ELR (cell line): Measurements from ENCODE around the gene SGCD.
"Not testable (repeated sequence)": the region's sequence is repeated elsewhere in the genome, so short reads cannot be mapped to it uniquely, and the experiment has no call there.

ENCODE experiments used
- DNase-seq: peaks from one replicate; pipeline ENCODE4 v3.0.0-alpha.2; 2015; ENCODE audit warnings: low read depth

The SGCD gene

GRCh38 chr5:156628421-156628820, 301.5 kb downstream of the SGCD start:
- DNase-seq = no peak

DNA sequence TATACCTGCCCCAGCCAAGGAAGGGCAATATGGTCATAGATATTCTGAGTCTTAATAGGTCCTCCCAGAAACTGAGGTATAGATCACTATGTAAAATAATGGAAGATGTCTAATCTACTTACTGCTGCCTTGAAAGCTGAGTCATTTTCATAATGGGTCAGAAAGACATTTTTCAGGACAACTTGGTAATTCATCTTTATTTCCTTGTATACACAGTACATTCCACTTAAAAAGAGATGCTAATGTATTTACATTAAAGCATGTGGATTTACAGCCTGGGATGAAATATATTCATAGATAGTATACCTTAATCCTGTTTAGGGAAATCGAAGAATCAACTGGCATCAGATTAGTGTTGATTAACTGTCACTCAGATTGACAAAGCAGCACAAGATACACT, 304.0 kb downstream of the SGCD start:
- DNase-seq = no peak

DNA sequence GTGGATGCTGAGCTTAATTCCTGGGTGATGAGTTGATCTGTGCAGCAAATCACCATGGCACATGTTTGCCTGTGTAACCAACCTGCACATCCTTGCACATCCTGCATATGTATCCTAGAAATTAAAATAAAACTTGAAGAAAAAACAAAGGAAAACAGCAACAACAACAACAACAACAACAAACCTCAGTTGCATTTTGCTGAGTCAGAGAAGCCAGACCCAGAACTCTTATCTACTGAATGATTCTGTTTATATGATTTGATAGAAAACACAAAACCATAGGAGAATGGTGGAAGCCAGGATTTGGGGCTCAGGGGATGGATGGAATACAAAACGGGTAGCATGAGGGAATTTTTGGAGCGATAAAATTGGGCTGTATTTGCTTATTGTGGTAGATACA, 307.3 kb downstream of the SGCD start:
- DNase-seq = no peak

GRCh38 chr5:156640691-156641241, 313.8 kb downstream of the SGCD start:
- no peak for DNase-seq

- no peak for DNase-seq
Observed at GRCh38 chr5:156641686-156642085, 314.7 kb downstream of the SGCD start.

DNA sequence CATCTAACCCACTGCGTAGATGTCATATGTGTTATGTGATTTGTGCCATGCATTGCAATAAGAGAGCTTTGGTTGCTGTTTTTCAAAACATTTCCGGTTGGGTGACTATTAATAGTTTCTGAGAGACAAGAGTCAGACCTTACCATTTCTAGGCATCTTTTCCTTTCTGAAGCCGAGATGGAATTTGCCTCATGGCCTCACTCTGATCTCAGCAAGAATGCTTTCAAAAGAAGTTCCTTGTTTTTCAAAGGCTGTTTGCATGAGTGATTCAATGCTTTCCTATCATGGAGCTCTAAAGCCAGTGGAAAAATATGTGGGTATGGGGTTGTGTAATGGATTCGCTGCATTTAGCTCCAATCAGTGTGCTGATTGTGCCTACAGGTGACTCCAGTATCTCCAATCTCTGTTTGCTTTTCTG, 320.1 kb downstream of the SGCD start:
- no peak for DNase-seq

DNA sequence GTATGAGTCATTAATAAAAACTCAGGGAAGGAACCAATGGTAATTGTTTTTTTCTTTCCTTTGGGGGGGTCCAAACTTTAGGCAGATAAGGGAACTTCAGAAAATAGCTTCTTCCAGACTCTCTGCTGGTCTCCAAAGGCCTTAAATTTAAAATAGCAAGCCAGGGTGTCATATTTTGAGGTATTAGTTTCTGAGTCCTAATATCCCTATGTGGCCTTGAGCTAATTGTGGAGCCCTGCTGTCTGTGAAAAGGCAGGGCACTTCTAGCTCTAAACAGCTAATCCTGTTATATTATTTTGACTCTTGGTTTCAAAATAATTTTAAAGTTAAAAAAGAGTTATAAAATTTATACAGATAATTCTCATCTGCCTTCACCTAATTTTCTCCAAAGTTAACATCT, 327.5 kb downstream of the SGCD start:
- no peak for DNase-seq

DNA sequence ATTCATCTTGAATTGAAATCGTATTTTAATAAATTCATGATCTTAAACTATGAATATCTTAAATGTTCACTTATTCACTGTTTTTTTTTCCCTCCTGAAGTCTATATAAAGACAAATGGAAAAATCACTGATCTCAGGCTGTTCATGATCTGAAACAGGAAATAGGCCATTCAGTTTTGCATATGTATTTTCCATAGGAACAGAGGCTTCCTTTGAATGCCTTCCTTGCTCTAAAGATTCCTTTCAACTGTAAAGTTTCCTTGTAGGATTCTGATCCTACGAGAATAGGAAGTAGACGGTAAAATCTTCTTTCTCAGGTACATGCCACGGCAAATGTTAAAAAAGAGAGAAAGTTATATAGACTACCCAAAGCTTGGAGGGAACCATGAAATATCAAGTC, 328.8 kb downstream of the SGCD start:
- no peak for DNase-seq

GRCh38 chr5:156664832-156665231, 337.9 kb downstream of the SGCD start:
- DNase-seq = not testable (repeated sequence)

DNA sequence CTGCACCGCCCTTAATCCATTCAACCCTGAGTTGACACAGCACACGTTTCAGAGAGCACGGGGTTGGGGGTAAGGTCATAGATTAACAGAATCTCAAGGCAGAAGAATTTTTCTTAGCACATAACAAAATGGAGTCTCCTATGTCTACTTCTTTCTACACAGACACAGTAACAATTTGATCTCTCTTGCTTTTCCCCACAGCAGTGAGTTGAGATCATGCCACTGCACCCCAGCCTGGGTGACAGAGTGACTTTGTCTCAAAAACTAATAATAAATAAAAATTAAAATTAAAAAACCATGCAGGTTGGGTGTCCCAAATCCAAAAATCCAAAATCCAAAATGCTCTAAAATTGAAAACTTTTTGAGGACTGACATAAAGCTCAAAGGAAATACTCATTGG, 339.7 kb downstream of the SGCD start:
- not testable (repeated sequence) for DNase-seq

GRCh38 chr5:156667616-156668015, 340.7 kb downstream of the SGCD start:
- no peak for DNase-seq

- no peak for DNase-seq
Observed at GRCh38 chr5:156669416-156669815, 342.5 kb downstream of the SGCD start.

GRCh38 chr5:156670615-156671014, 343.7 kb downstream of the SGCD start:
- DNase-seq = no peak

DNA sequence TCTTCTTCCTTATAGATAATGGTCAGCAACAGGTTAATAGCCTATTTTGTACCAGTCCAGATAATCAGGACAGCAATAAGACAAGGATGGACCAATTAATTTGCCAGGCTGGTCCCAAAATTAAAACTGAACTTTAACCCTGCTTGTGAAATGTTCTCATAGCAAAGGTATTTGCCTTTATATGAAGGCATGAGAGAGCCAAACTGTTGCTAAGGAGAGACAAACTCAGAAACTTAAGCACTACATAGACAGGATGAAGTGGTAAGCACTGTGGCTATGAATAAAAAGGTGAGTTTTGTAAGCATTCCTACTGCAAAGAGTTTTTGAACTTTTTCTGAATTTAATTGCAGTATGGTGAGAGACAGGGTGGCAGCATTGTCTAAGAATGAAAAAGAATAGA, 348.4 kb downstream of the SGCD start:
- DNase-seq = no peak

DNA sequence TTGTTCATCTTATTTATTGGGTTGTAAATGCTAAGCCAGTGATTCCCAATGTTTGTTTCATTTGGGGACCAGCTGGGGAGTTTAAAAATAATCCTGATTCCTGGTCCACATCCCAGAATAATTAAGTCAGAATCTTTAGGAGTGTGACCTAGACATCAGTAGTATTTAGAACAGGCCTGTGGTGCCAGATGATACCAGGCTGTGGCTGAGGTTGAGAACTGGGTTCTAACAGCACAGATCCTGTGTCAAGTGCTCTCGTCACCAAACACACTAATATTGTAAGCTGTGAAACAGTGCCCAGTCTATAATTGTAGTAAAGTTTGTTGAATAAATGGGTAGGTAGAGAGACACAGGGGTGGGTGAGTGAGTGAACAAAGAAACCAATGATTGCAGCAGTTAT, 351.0 kb downstream of the SGCD start:
- no peak for DNase-seq

DNA sequence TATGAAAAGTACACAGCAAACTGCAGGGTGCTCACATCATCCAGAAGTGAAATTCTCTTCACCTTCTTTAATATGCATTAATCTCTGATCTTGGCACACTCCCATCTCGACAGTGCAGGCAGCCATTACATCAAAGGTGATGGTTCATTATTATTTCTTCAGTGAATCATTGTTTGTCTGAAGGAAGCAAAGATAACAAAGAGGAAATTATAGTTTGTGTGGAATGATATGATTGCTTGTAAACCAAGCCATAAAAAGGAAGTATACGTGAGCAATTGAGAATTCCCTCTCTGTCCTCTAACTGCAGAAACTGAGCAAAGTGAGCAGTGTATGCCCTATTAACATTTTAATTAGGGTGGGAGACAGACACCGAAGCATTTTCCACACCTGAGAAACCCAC, 351.5 kb downstream of the SGCD start:
- DNase-seq = no peak

DNA sequence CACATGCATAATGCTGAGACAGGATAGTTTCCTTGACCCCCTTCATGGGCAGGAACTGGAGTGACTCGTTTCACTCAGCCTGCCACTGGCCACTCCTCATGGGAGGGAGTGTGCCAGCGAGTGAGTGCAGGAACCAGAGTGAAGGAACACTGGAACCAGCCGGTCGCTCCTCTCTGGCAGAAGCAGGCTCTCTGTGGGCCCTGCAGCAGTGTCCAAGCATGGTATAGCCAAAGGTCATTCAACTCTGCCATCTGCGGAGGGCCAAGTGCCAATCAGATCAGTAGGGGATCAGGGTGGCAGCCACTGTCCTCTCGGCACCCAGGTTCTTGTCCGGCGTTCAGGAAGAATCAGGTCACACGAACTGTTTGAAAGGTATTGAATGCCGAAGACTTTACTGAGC, 353.9 kb downstream of the SGCD start:
- DNase-seq = no peak

DNA sequence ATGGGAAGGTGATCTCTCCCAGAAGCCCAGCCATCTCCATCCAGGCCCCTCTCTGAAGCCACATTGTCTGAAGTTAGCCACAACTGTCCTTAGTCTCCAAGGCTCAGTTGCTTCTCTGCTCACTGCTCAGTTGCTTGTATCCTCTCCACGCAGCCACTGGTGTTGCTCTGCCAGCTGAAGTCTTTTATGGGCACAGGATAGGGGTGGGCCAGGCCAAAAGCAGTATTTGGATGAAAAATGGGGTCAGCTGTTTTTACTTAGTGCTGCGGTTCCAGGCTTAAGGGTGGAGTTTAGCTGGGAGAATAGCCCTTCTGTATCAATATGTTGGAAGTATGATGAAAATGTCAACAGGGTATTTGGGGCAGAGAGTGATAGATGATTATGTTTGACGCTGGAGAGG, 354.3 kb downstream of the SGCD start:
- no peak for DNase-seq

GRCh38 chr5:156682971-156683370, 356.0 kb downstream of the SGCD start:
- no peak for DNase-seq

DNA sequence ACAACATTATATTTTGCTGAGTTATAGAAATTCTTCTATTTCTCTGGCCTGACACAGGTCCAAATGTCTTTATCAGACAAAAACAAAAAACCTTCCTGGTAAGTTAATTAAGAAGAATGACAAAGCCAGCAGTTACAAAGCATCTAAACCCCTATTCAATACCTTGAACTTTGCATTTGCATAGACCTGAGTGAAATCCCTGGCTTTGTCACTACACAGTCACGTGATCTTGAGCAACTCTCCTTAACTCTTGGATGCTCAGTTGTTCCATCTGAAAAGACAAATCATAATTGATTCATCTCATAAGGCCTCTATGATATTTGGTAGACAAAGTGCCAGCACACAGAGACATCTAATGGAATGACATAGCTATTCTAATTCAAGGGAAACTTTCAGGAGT, 356.5 kb downstream of the SGCD start:
- DNase-seq = no peak

GRCh38 chr5:156684216-156684615, 357.3 kb downstream of the SGCD start:
- no peak for DNase-seq

GRCh38 chr5:156685481-156685880, 358.5 kb downstream of the SGCD start:
- no peak for DNase-seq

GRCh38 chr5:156686380-156686779, 359.4 kb downstream of the SGCD start:
- DNase-seq = no peak

GRCh38 chr5:156686796-156687195, 359.8 kb downstream of the SGCD start:
- DNase-seq = no peak

GRCh38 chr5:156687514-156687913, 360.6 kb downstream of the SGCD start:
- no peak for DNase-seq
